Ovary (tissue), 9 donors: Measurements from ENCODE around the gene ST3GAL3. TPM values are rescaled to one million over a fixed set of nuclear protein-coding genes. Genes with fewer than 3 reads are reported as not detected.

ENCODE experiments used
- DNase-seq, 5 donors: peaks; one replicate each; pipeline ENCODE4 v3.0.0-alpha.2; 2019 to 2020
- H3K27ac ChIP-seq, 2 donors: fragments of 200-600 bp; one replicate each; pipeline versions ENCODE4 v1.5.1 to v1.8.0; 2019 to 2022
- H3K27me3 ChIP-seq: fragments of 200-600 bp; one replicate; pipeline ENCODE4 v1.8.0; 2022
- H3K36me3 ChIP-seq: fragments of 200-600 bp; sonication (generic); one replicate; pipeline ENCODE4 v1.5.1; 2019
- H3K4me1 ChIP-seq: one replicate; pipeline ENCODE4 v1.8.1; 2013; ENCODE audit warnings: mild to moderate bottlenecking, moderate library complexity; ENCODE audit not compliant: insufficient read depth
- H3K4me3 ChIP-seq: fragments of 200-600 bp; sonication (generic); one replicate; pipeline ENCODE4 v1.5.1; 2017
- H3K9me3 ChIP-seq, 2 donors: fragments of 200-600 bp in 1 of 2; sonication (generic) in 1 of 2; one replicate each; pipeline versions ENCODE4 v1.5.1 to v1.8.1; 2013 to 2019; ENCODE audit warnings: mild to moderate bottlenecking in 1 of 2, moderate library complexity in 1 of 2
- CTCF ChIP-seq, 3 donors: fragments of 450-650 bp in 2 of 3; fragments of 200-600 bp in 1 of 3; IDR thresholded peaks; one replicate each; pipeline versions ENCODE4 v1.5.1 to v1.8.0; 2016 to 2022; ENCODE audit warnings: antibody characterized with exemption in 3 of 3, mild to moderate bottlenecking in 1 of 3
- EP300 ChIP-seq: sonication (generic); formaldehyde crosslinking; IDR thresholded peaks from one replicate; pipeline ENCODE4 v1.6.1; 2017; ENCODE audit warnings: antibody characterized with exemption
- POLR2A ChIP-seq: fragments of 450-650 bp; IDR thresholded peaks from one replicate; pipeline ENCODE4 v1.6.1; 2017; ENCODE audit warnings: antibody characterized with exemption, mild to moderate bottlenecking, moderate library complexity
- WGBS, 3 donors: extraction: QIAGEN DNeasy Blood & Tissue Kit in 1 of 3; methylation state at CpG; one replicate each; pipeline versions ENCODE4 v1.1.5 to v1.1.7; 2013 to 2017; 5-methylcytosine and 5-hydroxymethylcytosine counted together
- intact Hi-C, 4 donors: fragments of 100-400 bp; cut with DNase I; formaldehyde crosslinking; loops; one replicate each; pipeline versions ENCODE4 v1.11.0 to v1.15.1; 2022 to 2023
- polyA plus RNA-seq, 2 donors: library from polyadenylated mRNA; stranded (reverse); fragments of 200-250 nt in 1 of 2; fragments of 350-450 nt in 1 of 2; fragmentation: Illumina TruSeq in 1 of 2; extraction: RNeasy Lipid Tissue Mini Kit (QIAGEN cat#74804) in 1 of 2; gene quantifications; one replicate each; pipeline ENCODE4 v1.2.3, GENCODE V29; 2013 to 2014
- total RNA-seq, 7 donors: library from RNA; depleted of rRNA in 2 of 7; stranded (reverse); fragments of >200 nt in 2 of 7; fragmentation: NEBNext Ultra II Directional in 3 of 7; extraction: Animal tissue kit (Norgen Biotek cat#: 25700) in 3 of 7; gene quantifications; one replicate each; pipeline versions ENCODE4 v1.1.0 to v1.2.4, GENCODE V29; 2016 to 2023
- donor health status: DM: no; HTN: no; CAD: no; lungs with moderate emphysema.
- donor health status: DM: no; HTN: no; CAD: no.
- donor health status: Bipolar disorder and iron deficiency.
- donor health status: DM: yes; HTN: yes; CAD: no.
- donor health status: DM: no; HTN: no; CAD: no.
- donor health status: DM: yes; HTN: yes; CAD: no.

Gene ST3GAL3
- total and polyA plus RNA-seq, 9 donors = 11.4 to 43.3 (median 27.1) TPM

GRCh38 chr1:43937179-43937865, 230.0 kb downstream of the ST3GAL3 start:
- Histone ChIP-seq H3K27me3 (no peaks in the 10 kb centered on the region), H3K4me3 (no peak overlapping the region), H3K36me3 (no peaks in the 10 kb centered on the region), H3K27ac (no peak overlapping the region), H3K4me1 (peaks cover 4% of the 10 kb centered on the region), H3K9me3 (no peaks in the 10 kb centered on the region)
- 87 to 90% (median 89%) methylated on average over 8 of the region's 8 CpGs for WGBS, 3 donors
- TF ChIP-seq EP300 = no peak
- TF ChIP-seq POLR2A = no peak
- no peak for TF ChIP-seq CTCF (IDR thresholded peaks at IDR 0.05)
- intact Hi-C loops = loop anchor here in 3 of 4 donors (5.0 to 10.0 kb wide), 3 partner anchors 403 to 713 kb away; partner anchors contain the start of gene PTPRF (in 1 of the 3)
- no peak for DNase-seq

DNA sequence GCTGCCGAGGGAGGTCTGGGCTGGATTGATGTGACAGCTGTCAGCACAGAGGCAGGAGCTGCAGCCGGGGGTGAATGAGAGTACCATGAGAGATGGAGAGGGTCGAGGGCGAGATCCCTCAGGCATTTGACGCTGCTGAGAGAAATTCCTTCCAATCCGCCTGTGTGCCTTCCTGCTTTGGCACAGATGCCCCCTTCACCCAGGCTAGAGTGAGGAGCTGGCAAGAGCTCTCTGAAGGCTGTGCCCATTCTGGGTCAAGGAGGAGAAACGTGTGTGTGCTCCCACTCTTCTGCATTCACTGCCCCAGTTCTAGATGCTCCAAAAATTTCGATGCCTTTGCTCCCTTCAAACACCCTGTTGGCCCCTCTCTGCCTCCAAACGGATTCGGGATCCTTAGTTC, 231.0 kb downstream of the ST3GAL3 start:
- Histone ChIP-seq H3K36me3 (no peaks in the 10 kb centered on the region), H3K27ac (no peak overlapping the region), H3K4me3 (no peak overlapping the region), H3K4me1 (peaks cover 4% of the 10 kb centered on the region), H3K9me3 (no peaks in the 10 kb centered on the region), H3K27me3 (no peaks in the 10 kb centered on the region)
- DNase-seq = no peak
- intact Hi-C loops = loop anchor here in 3 of 4 donors (5.0 to 10.0 kb wide), 3 partner anchors 404 to 714 kb away; partner anchors contain the start of gene PTPRF (in 1 of the 3)
- WGBS, 3 donors = 74 to 79% (median 77%) methylated on average over 10 of the region's 10 CpGs
- no peak for TF ChIP-seq CTCF (IDR thresholded peaks at IDR 0.05)
- no peak for TF ChIP-seq POLR2A
- TF ChIP-seq EP300 = no peak

DNA sequence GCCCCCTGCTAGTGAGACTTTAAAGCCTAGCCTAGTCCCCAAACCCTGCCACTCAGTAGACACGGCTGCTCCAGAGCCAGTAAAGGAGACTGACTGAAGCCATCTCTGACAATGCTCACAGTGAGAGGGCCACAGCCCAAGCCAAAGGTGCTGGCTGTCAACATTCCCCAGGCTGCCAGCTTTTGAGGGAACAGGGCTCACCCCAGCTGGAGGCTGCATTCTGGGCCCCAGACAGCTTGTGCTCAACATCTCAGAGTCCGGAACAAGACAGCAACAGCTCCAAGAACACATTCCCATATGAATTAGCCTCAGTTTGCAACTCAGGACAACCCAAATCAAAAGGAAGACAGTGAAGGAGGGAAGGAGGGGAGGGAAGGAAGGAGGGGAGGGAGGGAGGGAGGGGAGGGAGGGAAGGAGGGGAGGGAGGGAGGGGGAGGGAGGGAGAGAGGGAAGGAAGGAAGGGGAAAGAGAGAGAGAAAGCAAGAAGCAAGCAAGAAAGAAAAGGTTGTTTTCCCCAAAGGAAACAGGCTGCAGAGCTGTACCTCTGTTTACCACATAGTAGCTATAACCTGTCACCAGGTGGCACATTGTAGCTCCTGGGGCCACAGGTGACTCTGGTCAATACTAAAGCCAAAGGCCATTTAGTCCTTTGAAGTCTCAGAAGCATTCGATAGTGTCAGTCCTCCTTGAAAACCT, 231.7 kb downstream of the ST3GAL3 start:
- H3K4me3 ChIP-seq = no peak overlapping the region
- no peak overlapping the region for H3K27ac ChIP-seq
- H3K36me3 ChIP-seq = no peaks in the 10 kb centered on the region
- no peaks in the 10 kb centered on the region for H3K4me1 ChIP-seq
- 81 to 86% (median 84%) methylated on average over 3 of the region's 3 CpGs for WGBS, 3 donors
- no peaks in the 10 kb centered on the region for H3K27me3 ChIP-seq
- TF ChIP-seq CTCF (IDR thresholded peaks at IDR 0.05) (no peak), EP300 (no peak), POLR2A (no peak)
- no peak for DNase-seq
- H3K9me3 ChIP-seq = no peaks in the 10 kb centered on the region
- intact Hi-C loops = loop anchor here in 3 of 4 donors (5.0 to 10.0 kb wide), 3 partner anchors 404 to 714 kb away; partner anchors contain the start of gene PTPRF (in 1 of the 3)

DNA sequence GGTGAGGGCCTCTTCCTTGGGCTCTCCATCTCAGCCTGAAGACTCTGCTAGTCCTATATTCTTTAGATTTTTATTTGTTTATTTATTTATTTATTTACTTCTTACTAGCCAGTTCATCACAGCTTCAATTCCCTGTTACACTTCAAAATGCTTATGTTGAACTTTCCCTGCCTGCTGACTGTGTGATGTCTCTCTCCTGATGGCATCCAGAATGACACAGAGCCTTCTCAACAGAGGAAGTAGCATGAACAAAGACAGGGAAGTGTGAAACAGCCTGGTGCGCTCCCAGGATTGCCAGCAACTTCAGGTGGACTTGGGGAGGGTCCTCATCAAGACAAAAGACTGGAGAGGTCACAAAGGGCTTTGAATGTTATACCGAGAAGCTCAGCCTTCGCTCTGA, 235.1 kb downstream of the ST3GAL3 start:
- no peaks in the 10 kb centered on the region for H3K36me3 ChIP-seq
- H3K27me3 ChIP-seq = no peaks in the 10 kb centered on the region
- peaks cover under 1% of the 10 kb centered on the region for H3K4me1 ChIP-seq
- no peak overlapping the region for H3K4me3 ChIP-seq
- 86 to 94% (median 90%) methylated on average over 3 of the region's 3 CpGs for WGBS, 3 donors
- TF ChIP-seq POLR2A (no peak), EP300 (no peak), CTCF (IDR thresholded peaks at IDR 0.05) (no peak)
- H3K9me3 ChIP-seq = no peaks in the 10 kb centered on the region
- H3K27ac ChIP-seq = no peak overlapping the region
- DNase-seq = no peak
- intact Hi-C loops = no loop called here
